22Rv1 (cell line): ENCODE measurements around the gene TRAPPC10.
"Not testable (repeated sequence)": the region's sequence is repeated elsewhere in the genome, so short reads cannot be mapped to it uniquely, and the experiment has no call there.

ENCODE experiments used
- ZFX ChIP-seq: fragments of 450-650 bp; IDR thresholded peaks from 2 replicates; pipeline ENCODE4 v1.6.1; 2017; ENCODE audit warnings: antibody characterized with exemption, borderline replicate concordance
- TF ChIP-seq, protein P1 (sequence below): fragments of 450-650 bp; IDR thresholded peaks from 2 replicates; pipeline ENCODE4 v1.5.1; 2017; ENCODE audit warnings: mild to moderate bottlenecking

DNA sequence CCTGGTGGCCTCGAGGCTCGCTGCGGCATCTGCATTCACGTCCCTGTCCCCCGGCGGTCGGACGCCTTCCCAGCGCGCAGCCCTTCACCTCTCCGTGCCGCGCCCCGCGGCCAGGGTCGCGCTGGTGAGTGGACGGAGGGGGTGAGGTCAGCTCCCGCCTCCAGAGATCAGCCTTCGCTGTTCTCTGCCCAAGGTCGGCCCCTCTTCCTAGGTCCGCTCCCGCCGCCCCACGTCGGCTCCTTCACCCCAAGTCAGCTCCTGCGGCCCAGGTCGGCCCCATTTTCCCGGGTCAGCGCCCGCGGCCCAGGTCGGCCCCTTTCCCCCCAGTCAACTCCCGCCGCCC is 121.6 kb downstream of the TRAPPC10 start:
- TF ChIP-seq, protein P1, sequence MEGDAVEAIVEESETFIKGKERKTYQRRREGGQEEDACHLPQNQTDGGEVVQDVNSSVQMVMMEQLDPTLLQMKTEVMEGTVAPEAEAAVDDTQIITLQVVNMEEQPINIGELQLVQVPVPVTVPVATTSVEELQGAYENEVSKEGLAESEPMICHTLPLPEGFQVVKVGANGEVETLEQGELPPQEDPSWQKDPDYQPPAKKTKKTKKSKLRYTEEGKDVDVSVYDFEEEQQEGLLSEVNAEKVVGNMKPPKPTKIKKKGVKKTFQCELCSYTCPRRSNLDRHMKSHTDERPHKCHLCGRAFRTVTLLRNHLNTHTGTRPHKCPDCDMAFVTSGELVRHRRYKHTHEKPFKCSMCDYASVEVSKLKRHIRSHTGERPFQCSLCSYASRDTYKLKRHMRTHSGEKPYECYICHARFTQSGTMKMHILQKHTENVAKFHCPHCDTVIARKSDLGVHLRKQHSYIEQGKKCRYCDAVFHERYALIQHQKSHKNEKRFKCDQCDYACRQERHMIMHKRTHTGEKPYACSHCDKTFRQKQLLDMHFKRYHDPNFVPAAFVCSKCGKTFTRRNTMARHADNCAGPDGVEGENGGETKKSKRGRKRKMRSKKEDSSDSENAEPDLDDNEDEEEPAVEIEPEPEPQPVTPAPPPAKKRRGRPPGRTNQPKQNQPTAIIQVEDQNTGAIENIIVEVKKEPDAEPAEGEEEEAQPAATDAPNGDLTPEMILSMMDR = not testable (repeated sequence)
- TF ChIP-seq ZFX = not testable (repeated sequence)
